Non-pigmented ciliary epithelial cell (primary cell): ENCODE measurements around the gene SIPA1L2.

Source experiments
- DNase-seq: peaks from one replicate; pipeline ENCODE4 v3.0.0-alpha.2; 2010; ENCODE audit warnings: low read depth

SIPA1L2 gene

GRCh38 chr1:232630047-232630893 is at the start of gene SIPA1L2:
Gene SIPA1L2, minus strand, starts transcription at chr1:232630133. Its CDS starts 114,794 bp downstream, at chr1:232515339.
- DNase-seq, result peak; percentile 23

GRCh38 chr1:232678185-232678886 is 48.4 kb upstream of the SIPA1L2 start:
- no peak for DNase-seq

DNA sequence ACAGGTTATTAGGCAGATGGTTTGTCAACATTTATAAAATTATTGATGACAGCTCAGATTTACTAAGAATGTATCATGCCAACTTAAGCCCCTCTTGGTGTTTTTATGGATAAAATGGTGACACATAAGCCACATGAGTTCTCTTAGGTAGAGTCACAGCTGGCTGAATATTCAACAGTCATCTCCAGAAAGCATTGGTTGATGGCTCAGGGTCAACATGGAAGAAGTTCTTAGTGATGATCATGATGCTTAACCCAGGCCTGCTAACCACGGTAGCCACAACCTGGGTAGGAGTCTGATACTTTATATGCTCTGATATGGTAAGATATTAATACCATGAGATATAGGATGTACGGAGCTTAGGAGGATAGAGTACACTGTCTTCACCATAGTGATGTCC is 46.4 kb upstream of the SIPA1L2 start:
- DNase-seq, result no peak

DNA sequence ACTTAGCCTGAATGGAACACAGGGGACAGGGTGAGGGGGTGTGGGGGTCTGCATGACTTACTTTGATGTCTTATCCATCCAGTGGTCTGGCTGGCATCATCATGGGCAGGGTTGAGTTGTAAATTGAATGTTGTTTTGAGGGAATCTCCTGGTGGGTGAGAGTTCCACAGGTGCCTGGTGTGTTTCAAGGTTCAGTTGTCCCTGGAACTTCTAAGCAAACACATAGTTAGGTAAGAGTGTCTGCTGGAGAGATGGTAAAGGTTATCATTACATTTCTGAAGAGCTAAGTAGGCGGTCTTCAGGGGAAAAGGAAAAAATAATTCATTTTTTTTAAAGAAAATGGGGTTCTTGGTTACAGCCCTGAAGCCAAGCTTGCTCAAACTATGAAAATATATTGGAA is 46.0 kb upstream of the SIPA1L2 start:
- DNase-seq, result no peak

DNA sequence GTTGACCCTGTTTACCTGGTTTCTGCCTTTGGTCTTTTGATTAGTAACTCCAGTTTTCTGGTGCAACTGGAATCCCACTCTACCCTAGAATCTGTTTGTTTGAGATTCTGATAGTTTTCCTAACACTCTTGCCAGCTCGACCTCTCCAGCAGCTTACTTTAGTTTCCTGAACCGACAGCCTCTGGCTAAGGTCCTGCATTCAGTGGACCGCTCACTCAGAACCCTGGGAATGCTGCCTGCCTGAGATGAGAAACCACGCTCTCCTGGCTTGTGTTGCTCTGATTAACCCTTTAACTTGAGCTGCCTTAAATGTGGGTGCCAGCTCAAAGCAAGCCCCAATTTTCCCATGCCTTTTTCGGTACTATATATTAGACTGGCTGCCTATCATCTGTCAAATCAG is 45.3 kb upstream of the SIPA1L2 start:
- DNase-seq, result no peak

- DNase-seq, result no peak
These were observed 43.3 kb upstream of the SIPA1L2 start for GRCh38 chr1:232673256-232673655.

- no peak for DNase-seq
These were observed 40.2 kb upstream of the SIPA1L2 start for GRCh38 chr1:232669981-232670747.

DNA sequence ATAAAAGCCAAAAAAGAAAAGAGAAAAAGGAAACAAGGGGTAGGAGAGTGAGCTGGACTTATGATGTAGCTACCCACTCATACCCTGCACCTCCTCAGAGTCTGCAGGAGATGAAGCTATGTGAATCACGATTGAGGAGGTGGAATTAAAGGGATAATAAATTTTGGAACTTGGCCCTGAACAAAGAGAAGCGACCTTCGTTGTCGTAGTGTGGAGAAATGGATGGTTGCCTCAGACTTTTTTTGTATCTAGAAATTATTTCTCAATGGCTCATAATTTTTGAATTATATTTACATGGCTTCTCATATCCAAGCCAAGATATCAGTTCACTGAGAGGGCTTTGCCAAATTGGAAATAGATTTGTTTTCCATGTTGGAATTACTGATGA is 37.8 kb upstream of the SIPA1L2 start:
- DNase-seq, result no peak

DNA sequence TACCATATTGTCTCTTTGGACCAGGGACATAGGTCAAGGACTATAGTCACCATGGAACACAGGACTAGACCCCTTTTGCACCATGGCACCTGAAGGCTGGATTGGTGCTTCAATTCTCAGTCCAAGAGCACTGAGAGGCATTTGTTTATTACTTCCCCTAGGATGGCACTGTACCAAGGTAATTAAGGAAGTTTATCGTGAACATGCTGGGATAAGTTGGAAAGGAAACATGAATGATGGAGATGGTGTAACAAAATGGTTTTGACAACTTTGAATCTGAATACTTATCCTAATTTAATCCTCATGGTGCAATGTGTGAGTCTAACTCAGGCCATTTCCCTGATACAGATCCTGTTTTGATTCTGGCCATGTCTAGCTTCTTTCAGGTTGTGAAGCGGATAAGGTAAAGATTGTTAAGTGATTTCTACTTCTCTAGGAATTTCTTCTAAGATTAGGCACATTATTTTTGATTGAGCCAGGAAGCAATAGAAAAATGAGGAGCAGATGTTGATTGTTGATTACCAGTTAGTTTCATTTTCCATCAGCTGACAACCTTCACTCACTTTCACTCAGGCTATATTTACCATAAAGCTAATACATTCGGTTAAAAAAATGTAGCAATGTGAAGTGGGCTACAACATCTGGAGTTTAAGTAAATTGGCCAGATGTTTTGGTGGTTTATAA is 37.3 kb upstream of the SIPA1L2 start:
- DNase-seq, result no peak

- no peak for DNase-seq
These were observed 35.2 kb upstream of the SIPA1L2 start for GRCh38 chr1:232664844-232665777.

DNA sequence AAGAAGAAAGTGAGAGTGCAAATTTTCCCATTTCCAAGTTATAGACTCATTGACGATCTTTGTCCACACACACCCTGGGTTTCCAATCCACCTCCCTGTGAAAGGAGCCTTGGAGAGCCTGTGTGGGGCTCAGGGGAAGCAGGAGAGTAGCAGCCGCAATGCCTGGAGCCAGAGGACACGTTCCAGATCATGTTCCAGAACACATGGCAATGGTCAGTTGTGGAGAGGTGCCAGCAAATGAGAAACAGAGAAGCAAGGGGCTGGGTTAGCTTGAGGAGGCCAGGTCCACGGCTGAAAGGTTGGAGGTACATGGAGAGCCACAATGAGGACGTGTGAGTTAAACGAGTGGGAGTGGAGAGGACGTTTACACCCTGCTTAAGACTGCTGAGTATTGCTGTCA is 33.0 kb upstream of the SIPA1L2 start:
- DNase-seq, result no peak

DNA sequence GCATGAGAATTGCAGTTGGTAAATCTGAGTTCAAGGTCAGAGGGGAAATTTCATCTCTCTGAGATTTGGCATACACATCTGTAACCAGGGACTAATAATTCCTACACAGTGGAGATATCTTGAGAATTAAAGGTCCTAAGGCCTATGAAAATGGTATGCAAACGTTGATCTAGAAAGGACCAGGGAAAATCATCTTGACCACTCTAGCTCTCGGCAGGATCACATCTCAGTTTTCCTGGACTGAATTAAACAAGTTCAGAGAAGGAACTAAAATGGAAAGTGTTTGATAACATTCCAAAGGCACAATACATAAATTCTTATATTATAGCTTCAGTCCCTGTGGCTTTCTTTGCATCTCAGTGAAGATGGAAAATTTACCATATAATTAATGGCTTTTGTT is 28.5 kb upstream of the SIPA1L2 start:
- DNase-seq, result no peak

- no peak for DNase-seq
These were observed 27.6 kb upstream of the SIPA1L2 start for GRCh38 chr1:232657426-232658005.

GRCh38 chr1:232655746-232656085 is 25.8 kb upstream of the SIPA1L2 start:
- no peak for DNase-seq

GRCh38 chr1:232655028-232655745 is 25.3 kb upstream of the SIPA1L2 start:
- no peak for DNase-seq

DNA sequence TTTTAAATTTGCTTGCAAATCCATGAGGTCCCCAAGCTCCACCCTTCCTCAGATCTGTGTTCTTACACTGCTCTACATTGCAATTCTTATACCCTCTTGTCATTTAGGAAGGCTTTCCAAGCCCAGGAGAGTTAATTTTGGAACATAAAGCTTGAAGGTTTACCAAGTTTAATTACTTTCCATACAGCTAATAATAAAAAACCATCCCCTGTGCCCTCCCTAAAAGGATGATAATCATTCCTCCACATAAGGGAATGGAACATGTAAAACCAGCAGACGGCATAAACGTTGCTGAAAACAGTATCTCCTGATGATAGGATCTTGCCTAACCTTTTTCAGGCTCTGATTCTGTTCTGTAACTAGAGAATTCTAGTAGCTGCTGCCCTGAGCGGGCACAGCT is 23.9 kb upstream of the SIPA1L2 start:
- DNase-seq, result no peak

- DNase-seq, result no peak
These were observed 20.9 kb upstream of the SIPA1L2 start for GRCh38 chr1:232650845-232651244.

DNA sequence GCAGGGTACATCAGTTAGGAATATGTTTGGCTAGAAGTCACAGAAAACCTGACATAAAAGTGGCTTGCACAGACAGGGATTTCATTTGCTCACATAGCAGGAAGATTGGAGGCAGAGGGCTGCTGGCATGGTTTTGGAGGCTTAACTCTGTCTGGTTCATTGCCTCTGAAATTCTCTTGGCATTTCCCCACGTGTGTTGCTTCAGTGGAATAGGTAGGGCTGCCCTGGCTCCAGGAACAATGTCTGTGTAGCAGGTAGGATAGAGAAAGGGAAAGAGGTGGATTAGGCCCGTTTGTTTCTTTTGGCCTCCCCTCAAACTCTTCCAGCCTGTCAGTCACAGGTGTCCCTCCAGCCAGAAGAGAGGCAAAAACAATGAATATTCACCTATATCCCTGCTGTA is 20.5 kb upstream of the SIPA1L2 start:
- no peak for DNase-seq

DNA sequence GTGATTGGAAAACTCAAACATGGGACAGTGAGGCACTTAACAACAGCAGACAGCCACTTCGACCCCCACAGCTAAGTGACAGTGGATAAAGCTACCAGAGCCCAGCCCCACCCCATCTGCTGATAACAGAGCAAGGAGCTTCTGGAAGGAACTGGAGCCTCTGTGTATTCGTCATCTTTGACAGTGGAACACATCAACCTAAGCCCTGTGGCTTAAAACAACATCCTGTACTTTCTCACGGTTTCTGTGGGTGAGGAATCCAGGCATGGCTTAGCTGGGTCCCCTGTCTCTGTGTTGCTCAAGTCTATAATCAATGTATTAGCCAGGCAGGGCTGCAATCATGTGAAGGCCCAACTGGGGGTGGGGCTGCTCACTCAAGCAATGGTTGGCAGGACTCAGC is 18.4 kb upstream of the SIPA1L2 start:
- no peak for DNase-seq

GRCh38 chr1:232644209-232644608 is 14.3 kb upstream of the SIPA1L2 start:
- DNase-seq, result no peak
